GM18502 (cell line): ENCODE measurements around the gene ANKS1B.
"Not testable (repeated sequence)": the region's sequence is repeated elsewhere in the genome, so short reads cannot be mapped to it uniquely, and the experiment has no call there.

Experiments used
- ATAC-seq: cut with Tn5 transposase; IDR thresholded peaks from one replicate; pipeline ENCODE4 v1.9.1; 2021; ENCODE audit warnings: mild to moderate bottlenecking; ENCODE audit not compliant: unreplicated experiment, poor library complexity

Gene ANKS1B

DNA sequence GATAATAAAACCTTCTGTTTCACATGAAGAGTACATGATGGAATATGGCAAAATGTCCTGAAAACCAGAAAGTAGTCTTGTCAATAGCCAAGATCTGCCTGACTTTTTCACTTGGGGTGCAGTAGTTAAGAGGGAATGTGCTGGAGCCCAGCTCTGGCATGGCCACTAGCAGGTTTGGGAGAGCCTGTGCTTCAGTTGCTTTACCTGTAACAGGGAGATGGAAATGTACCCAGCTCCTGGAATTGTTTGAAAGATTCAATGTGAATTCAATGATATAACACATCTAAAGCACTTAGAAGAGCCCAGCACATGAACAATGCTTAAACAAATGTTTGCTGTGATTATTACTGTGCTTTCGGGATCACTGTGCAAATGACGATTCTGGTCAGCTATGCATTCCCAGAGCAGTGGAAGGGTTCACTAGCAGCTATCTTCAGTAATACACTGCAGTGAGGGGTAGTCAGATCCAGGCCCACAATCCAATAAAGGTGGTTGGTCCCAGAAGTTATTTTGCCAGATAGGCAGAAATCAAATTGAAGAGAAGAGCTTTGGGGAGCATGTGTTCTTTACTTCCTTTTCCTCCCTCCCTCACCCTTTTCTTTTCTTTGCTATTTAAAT lies 1114.7 kb downstream of the ANKS1B start:
- ATAC-seq, result no peak

DNA sequence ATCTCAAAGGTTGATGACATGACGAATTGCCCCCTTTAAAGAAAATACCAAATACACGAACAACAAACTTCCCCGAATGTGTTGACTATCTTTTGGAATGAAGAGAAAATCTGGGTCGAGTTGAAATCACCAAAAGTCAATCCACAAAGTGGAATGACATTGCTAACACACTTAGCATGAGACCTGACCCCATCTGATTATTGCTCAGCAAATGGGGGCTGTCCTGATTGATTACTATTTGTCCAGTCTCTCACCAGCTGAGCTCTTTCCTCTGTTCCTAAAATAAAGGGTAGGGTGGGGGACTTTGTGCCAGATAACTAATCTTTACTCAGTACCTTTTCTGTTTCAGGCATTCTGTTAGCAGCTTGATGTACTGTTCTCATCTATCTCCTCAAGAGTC lies 1116.2 kb downstream of the ANKS1B start:
- no peak for ATAC-seq

DNA sequence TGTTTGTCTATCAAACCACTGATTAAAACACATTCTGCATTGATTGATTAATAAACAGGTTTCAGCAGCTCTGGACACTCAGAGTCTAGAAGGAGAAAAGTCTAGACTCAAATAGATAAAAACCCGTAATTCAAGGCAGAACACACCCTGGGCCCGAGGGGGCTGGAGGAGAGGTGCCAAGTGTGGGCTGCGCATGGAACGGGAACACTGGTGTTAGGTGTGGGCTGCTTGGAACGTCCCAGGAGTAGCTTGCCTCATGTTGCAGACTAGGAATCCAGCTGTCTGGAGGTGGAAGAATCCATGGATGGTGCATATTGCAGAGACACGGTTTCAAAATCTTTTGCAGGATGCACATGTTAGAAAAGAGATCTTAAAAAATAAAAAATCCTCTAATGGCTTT lies 1116.7 kb downstream of the ANKS1B start:
- no peak for ATAC-seq

DNA sequence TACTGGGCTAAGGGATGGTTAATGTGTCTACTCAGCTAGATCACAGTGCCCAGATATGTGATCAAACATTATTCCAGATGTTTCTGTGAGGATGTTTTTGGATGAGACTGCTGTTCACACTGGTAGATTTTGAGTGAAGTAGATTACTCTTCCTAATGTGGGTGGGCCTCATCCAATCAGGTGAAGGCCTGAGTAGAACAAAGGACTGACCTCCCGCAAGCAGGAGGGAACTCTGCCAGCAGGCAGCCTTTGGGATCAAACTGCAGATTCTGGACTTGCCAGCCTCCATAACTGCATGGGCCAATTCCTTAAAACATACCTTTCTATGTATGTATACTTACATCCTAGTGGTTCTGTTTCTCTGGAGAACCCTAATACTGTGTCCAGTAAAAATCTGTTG lies 1120.4 kb downstream of the ANKS1B start:
- no peak for ATAC-seq

DNA sequence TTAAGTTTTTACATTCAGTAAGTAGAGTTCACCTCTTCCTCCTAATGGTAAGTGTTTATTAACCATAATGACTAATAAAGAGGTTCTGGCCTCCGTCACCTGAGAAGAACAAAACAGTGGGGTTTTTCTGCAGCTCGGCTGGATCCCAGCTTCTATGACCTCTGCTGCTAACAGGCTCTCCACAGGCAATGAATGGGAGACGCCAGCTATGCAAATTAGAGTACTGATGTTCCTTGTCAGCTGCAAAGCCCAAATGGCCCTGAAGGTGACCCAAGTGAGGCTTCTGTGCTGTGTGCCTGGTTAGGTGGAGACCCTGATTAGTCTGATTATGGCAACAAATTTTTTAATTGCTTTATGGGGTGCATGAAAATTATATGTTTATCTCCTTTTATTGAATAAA lies 1121.6 kb downstream of the ANKS1B start:
- ATAC-seq, result no peak

DNA sequence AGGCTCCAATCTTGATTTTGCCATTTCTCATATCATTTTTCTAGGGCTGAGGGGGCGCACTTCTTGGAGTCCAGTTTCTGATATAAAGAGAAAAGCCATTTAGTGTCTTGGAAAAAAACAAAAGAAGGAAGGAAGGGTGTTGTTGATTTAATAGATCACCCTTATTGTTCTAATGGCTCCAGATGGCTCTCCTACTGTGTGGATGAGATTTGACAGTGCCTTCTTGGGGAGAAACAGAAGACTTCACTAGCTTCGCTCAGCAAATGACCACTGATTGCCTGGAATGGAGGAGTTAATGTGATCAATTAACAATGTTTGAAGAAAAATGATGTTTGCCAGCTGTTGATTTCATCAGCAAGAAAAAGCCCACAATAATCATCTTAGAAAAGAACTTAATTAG lies 1123.5 kb downstream of the ANKS1B start:
- no peak for ATAC-seq

DNA sequence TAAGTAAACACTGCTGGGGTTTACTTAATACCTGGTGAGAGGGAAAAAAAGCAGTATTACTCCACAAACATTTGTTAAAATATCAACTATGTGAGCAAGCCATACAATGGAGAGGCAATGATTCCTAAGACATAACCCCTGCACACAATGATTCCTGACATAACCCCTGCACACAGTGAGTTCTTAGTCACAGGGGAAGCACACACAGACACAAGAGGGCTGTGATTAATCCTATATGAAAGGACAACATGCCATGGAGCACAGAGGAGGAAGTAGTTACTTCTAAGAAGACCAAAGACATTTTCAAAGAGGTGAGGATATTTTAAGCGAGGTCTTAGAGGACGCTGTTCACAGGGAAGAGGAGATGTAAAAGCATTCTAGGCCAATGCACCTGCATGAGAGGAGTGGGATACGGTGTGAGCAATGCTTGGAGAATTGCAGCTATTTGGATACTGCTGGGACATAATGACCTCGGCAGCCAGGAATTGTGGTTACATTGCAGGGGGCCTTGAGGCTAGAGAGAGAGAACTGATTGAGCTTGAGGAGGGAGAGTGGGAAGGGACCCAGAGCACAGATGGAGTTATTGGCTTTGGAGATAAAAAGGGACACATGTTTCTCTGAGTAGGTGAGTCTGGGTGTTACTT lies 1127.7 kb downstream of the ANKS1B start:
- ATAC-seq, result no peak

DNA sequence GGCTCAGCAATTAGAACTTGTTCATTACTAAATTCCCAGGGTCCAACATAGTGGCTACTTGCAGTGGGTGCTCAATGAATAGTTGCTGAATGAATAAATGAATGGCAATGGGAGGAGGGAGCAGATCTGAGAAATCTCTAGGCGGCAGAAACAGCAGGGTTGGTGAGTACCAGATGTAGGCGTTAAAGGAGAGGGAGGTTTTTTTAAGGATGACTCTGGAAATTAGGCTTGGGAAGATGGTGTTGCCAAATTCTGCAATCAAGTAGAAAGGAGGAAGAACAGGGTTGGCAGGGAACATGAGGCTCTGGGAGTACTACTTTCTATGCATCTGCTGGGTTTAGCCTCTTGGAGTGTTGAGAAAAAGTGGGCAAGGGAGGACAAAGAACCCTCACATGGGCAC lies 1132.6 kb downstream of the ANKS1B start:
- no peak for ATAC-seq

DNA sequence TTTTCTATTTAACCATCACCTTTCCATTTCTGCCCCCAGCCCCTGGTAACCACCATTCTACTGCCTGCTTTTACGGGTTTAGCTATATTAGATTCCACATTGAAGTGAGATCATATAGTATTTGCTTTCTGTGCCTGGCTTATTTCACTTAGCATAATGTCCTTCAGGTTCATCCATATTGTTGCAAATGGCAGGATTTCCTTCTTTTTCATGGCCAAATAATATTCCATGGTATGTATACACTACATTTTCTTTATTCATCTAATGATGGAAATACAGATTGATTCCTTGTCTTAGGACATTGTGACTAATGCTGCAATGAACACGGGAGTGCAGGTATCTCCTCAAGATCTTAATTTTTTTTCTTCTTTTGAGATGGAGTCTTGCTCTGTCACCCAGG lies 1137.5 kb downstream of the ANKS1B start:
- no peak for ATAC-seq

DNA sequence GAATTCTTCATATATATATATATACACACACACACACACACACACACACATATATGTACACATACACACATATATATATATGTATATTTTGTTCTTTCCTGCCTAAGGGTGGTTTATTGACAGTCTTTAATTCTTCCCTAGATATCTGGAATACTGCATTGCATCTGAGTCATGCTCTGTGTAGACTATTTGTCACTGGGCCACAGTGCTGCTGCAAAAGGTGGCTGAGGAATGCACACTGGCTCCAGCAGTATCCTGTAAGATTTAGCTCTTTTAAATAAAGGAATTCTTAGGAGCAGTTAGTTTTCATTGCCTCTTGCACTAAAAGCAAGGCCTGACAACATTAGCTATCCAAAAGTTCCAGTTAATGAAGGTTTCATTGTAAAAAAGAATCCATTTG lies 1138.8 kb downstream of the ANKS1B start:
- ATAC-seq, result no peak

DNA sequence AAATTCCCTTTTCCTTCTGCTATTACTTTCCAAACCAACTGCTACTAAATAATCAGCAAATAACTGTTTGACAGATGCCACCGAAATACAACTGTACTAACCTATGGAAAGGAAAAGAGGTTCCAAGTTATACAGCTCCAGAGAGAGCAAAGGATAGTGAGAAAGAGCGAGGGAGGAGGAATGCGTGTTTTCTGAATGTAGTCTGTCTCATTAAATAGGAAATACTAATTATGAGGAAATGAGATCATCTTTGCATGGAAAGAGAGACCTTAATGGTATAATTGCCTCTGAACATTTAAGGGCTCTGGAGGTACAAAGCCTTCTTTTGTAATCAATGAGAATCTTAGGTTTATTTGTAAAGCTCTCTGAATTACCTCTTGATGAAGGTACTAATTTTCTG lies 1144.4 kb downstream of the ANKS1B start:
- no peak for ATAC-seq

DNA sequence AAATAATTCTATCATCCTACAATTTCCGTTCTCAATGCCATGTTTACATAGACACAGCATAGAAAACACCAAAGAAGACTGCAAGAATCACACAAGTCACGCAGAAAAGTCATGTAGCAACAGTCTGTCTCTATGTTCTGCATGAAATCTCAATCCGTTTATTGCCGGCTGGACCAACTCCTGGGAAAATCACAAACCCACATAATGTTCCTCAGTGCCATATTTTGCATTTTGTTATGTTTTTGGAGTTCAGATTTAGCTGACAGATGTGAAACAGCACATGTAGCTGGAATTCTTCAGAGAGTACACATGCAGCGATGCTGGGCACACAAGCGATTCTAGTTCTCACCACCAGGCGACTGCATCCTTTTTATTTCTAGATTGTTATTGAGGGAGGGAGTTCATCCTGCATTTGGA lies 1146.5 kb downstream of the ANKS1B start:
- no peak for ATAC-seq

DNA sequence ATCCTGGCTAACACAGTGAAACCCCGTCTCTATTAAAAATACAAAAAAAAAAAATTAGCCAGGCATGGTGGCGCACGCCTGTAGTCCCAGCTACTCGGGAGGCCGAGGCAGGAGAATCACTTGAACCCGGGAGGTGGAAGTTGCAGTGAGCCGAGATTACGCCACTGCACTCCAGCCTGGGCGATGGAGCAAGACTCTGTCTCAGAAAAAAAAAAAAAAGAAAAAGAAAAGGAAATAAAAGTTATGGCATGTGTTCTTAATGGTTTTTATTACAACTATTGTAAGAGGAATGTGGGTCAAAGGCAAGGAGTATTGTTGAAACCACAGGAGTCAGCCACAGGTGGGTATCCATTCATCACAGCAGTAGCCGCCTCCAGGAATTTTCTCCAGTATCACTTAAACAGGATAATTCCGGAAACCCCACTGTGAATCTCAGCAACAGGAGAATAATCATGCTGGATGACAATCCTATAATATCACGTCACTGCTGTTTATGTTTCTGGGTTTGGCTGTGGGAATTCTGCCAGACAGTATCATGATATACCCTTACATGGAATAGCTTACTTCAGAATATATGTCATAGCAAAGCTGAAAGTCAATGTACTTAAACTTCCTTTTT lies 1147.5 kb downstream of the ANKS1B start:
- ATAC-seq, result not testable (repeated sequence)

DNA sequence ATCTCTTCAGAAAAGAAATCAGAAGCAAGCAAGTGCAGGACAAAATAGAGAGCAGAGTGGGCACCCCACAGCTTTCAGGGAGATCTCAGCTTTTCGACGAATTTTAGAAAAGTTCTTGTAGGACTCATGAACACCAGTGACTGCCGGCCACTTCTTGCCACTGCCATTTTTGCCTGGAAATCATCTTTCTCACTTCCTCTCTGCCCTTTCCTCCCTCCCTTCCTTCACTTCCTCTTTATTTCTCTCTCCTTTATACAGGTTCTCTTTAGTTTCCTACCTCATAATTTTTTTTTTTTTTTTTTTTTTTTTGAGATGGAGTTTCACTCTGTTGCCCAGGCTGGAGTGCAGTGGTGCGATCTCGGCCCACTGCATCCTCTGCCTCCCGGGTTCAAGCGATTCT lies 1154.1 kb downstream of the ANKS1B start:
- ATAC-seq, result no peak

DNA sequence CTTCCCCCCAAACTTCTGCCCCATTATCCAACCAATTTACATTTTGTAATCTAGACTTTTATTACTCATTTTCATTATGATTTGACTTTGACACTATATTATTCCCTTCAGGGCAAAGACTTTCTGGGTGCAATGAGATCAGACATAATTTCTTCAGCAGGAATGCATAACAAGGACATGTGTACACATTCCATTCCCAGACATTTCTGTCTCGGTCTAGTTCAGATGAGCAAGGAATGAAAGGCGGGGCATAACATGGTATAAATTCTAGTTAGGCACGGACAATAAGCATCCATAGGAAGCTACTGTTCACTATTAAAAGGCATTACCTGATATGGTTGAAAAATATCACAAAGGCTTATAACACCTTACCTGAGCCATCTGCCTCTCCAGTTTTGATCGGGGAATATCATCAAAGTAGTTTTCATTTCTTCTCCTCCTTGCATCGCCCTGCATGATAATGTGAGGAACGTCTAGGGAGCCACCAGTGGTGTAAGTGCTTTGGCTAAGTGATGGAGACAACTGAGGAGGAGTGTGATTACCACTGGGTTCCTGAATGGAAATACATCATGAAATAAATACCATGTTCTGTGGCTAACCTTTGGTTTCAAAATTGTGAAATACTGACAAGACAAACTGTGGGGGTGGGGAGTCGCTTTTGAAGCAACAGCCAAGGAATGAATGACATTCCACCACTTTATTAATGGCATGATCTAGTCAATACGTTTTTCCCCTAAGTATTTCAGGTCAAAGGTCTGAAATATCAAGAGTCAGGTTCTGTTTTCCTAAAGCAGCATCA lies 1155.7 kb downstream of the ANKS1B start:
- ATAC-seq, result no peak

DNA sequence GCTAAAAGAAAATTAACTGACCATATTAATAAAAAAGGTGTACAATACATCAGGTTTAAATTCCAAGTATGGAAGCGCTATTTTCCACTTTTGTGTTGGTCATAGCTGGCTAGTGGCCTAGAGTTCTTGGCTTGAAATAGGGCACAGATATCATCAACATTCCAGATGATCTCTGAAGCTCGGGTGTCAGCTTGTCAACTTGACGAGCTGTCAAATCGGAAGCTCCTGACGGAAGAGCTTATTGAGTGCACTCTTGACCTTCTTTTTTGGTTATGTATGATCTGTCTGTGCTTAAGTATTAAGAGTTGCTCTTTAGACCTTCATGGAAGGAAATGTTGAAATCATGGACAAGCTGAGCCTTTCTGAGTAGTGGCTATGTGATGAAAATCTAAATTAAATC lies 1161.7 kb downstream of the ANKS1B start:
- no peak for ATAC-seq

DNA sequence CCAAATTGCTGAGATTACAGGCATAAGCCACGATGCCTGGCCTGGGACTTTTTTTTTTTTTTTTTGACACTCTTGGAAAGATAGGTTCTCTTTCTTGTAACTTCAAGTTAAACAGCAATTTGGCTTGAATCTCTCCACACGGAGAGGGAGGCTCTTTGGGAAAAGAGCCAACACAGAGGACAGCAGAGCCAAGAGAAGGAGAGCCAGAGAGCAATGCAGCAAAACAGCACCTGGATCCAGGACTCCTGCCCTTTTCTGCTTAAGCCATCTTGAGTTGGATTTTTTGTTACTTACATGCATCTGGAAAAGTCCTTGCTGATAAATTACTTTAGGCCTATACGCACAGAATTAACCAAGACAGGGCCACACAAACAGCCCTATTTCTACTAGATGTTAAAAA lies 1162.9 kb downstream of the ANKS1B start:
- ATAC-seq, result no peak

DNA sequence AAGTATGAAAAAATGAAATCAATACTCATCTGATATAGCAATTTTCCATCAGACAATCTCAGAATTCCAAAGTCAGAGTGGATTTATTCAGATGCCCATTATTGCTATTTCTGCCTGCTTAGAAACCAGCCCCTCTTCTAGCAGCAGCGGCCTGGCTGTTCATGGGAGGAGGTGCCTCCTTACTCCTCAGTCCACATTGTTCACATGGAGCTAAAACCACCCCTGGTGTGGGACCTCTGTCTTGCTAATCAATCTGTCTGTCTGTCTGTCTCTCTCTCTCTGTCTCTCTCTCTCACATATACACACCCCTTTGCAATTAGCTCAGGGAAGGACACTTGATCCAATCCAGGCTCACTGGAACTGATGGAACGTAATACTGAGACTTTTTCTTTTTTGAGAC lies 1163.5 kb downstream of the ANKS1B start:
- no peak for ATAC-seq

DNA sequence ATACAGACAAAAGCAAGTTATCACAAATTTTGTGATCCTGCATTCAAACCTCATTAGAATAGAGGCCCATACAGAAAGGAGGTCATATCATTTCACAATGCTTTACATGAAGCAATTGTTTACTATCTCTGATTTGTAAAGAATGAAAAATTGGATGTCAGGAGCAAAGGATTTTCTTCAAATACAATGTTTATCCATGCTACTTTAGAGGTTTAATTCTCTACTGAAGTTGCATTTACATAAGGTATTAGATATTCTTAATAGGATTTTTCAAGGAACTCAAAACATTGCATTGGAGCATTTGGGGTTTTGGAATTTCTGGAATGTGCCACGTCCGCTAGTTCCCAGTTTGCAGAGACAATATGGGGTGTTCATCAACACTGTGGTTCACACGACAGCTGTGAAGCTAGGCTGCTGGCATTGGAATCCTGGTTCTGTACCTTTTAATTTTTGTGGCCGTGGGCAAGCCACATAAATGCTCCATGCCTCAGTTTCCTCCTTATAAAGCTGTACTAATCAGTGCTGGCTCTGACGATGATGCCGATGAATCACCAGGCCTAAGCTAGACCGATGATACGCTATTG lies 1164.8 kb downstream of the ANKS1B start:
- no peak for ATAC-seq

DNA sequence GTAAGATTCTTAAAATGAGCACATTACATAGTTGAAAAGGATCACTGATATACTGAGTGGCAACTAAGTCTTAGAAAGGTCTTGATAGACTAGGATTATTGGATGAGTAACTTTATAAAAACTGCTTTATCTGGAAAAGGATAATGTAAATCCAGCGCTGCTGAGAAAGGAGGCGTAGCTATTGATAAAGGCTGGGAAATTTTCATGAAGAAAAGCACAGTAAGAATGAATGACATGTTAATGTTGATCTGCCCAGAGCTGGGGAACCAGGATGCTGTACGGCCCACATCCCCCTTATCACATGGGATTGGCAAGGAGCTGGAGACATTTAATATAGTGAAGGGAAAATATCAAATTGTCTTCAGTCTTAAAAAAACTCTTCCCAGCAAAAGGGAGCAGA lies 1165.7 kb downstream of the ANKS1B start:
- ATAC-seq, result no peak

DNA sequence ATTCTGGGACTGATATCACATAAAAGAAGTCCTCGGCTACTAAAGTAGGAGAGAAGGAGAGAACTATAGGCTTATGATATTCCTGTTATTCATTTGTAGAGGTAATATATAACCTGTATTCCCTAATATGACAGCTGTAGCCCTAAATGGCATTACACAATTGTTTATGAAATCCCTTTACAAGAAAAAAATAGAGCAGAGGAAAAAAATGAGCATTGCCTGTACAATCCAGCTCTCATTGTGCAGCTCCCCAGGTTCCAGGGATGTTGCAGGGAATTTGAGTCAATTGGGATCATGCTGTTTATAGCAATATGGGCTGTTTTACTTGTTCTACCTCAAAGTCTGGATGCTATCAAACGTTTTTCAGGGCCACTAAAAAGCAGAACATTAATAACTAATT lies 1166.5 kb downstream of the ANKS1B start:
- ATAC-seq, result no peak
